Cardiac fibroblast (primary cell): ENCODE measurements around the gene HBG2.

Source experiments
- DNase-seq, 2 donors: peaks; one replicate each; pipeline versions ENCODE4 v3.0.0 to v3.0.0-alpha.2; 2010; ENCODE audit warnings: low read depth in 2 of 2
- H3K4me3 ChIP-seq, 2 donors: replicated peaks in 1 of 2; 1 replicate in 1 of 2; 2 replicates in 1 of 2; pipeline ENCODE4 v1.5.1; 2011; ENCODE audit warnings: low read depth in 2 of 2, low read length in 2 of 2, mild to moderate bottlenecking in 2 of 2, moderate library complexity in 1 of 2
- TF ChIP-seq, protein P1 (sequence below): IDR thresholded peaks from one replicate; pipeline ENCODE4 v1.5.1; 2011; ENCODE audit warnings: low read depth, mild to moderate bottlenecking, low read length, inconsistent platforms

Gene HBG2

DNA sequence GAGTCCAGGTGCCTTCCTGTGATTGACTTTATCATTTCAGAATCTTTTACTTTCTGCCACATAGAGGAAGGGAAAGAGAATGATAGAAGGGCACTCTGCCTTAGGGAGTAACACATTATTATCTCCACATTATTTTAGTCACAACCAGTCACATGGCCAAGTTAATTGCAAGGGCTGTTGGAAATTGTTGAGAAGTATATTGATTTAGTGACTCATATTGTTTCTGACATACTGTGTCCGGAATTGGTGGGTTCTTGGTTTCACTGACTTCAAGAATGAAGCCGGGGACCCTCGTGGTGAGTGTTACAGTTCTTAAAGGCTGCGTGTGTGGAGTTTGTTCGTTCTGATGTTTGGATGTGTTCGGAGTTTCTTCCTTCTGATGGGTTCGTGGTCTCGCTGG, 38.4 kb upstream of the HBG2 start:
- DNase-seq, result no peak
- no peak overlapping the region for H3K4me3 ChIP-seq
- TF ChIP-seq, protein P1, sequence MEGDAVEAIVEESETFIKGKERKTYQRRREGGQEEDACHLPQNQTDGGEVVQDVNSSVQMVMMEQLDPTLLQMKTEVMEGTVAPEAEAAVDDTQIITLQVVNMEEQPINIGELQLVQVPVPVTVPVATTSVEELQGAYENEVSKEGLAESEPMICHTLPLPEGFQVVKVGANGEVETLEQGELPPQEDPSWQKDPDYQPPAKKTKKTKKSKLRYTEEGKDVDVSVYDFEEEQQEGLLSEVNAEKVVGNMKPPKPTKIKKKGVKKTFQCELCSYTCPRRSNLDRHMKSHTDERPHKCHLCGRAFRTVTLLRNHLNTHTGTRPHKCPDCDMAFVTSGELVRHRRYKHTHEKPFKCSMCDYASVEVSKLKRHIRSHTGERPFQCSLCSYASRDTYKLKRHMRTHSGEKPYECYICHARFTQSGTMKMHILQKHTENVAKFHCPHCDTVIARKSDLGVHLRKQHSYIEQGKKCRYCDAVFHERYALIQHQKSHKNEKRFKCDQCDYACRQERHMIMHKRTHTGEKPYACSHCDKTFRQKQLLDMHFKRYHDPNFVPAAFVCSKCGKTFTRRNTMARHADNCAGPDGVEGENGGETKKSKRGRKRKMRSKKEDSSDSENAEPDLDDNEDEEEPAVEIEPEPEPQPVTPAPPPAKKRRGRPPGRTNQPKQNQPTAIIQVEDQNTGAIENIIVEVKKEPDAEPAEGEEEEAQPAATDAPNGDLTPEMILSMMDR, result no peak

GRCh38 chr11:5291207-5291838, 36.7 kb upstream of the HBG2 start:
- no peak overlapping the region for H3K4me3 ChIP-seq
- peak; percentile 62 to 70 for DNase-seq
- TF ChIP-seq, protein P1, result peak; percentile 81

DNA sequence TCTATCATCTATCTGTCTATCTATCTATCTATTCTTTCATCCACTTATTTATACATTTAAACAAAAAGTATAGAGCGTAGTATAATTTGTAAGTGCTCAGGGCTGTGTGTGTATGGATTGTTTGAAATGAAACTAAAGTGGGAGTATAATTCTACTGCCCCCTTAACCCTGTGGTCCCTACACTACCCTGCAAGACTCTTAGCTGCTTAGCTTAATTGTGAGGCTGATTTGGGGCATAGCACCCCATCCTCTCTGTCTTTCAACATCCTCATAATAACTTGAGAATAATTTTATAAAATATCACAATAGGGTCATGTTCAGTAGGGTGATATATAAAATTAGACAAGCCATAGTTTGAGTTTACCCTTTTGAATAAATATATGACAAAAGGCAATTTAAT, 35.5 kb upstream of the HBG2 start:
- TF ChIP-seq, protein P1, result no peak
- DNase-seq, result no peak
- no peak overlapping the region for H3K4me3 ChIP-seq

DNA sequence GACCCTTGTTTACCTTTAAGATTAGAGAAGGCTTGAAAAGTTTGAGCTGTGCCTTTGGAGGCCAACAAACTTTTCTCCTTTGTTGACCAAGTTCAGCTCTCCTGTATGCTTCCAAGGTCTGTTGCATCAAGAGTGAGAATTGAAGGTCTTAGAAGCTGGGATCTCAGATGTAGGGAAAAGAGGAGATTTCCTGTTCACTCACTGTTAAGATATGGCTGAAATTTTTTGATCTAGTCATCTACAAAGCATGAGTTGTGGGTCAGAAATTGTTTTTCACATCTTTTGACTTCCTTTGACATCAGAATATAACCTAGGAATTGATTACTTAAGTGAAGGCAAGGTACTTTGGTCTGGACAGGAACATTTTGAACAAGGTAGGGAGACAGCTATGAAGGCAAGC, 35.1 kb upstream of the HBG2 start:
- TF ChIP-seq, protein P1, result no peak
- peak in 1 of 2 donors; percentile 42 for DNase-seq
- no peak overlapping the region for H3K4me3 ChIP-seq

GRCh38 chr11:5288906-5289550, 34.4 kb upstream of the HBG2 start:
- TF ChIP-seq, protein P1, result no peak
- H3K4me3 ChIP-seq, result no peak overlapping the region
- peak in 1 of 2 donors; percentile 39 for DNase-seq

DNA sequence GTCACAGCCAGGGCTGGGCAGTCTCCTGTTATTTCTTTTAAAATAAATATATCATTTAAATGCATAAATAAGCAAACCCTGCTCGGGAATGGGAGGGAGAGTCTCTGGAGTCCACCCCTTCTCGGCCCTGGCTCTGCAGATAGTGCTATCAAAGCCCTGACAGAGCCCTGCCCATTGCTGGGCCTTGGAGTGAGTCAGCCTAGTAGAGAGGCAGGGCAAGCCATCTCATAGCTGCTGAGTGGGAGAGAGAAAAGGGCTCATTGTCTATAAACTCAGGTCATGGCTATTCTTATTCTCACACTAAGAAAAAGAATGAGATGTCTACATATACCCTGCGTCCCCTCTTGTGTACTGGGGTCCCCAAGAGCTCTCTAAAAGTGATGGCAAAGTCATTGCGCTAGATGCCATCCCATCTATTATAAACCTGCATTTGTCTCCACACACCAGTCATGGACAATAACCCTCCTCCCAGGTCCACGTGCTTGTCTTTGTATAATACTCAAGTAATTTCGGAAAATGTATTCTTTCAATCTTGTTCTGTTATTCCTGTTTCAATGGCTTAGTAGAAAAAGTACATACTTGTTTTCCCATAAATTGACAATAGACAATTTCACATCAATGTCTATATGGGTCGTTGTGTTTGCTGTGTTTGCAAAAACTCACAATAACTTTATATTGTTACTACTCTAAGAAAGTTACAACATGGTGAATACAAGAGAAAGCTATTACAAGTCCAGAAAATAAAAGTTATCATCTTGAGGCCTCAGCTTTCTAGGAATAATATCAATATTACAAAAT, 33.7 kb upstream of the HBG2 start:
- peak; percentile 22 to 29 for DNase-seq
- TF ChIP-seq, protein P1, result no peak

More for the DNA sequence above, 33.7 kb upstream of the HBG2 start:
- no peak overlapping the region for H3K4me3 ChIP-seq
